Hematopoietic multipotent progenitor cell treated with erythropoietin and hydrocortisone succinate and interleukin-3 and kit ligand, for 15 days (in vitro differentiated cells): ENCODE results near the gene SHC3.

Experiments
- DNase-seq: peaks from one replicate; pipeline ENCODE4 v3.0.0-alpha.2; 2015; ENCODE audit warnings: low spot score

SHC3 gene

DNA sequence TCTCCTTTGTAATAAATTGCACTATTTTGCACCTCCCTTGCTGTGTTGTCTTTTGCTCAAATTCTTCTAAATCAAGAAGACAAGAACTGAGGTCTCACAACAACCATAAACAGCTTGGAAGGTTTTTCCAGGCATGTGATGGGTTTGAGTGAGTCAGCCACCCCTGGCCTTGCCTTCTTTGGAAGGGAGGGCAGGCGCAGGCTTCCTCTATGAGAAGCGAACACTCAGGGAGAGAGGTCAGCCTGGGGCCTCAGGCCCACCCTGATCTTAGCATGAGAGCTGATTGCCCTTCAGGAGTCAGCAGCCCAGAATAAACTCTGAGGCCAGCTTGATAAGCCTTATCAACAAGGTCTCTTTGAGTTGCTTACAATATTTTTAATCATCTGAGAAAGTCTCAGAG is 155.7 kb downstream of the SHC3 start:
- DNase-seq, result no peak

DNA sequence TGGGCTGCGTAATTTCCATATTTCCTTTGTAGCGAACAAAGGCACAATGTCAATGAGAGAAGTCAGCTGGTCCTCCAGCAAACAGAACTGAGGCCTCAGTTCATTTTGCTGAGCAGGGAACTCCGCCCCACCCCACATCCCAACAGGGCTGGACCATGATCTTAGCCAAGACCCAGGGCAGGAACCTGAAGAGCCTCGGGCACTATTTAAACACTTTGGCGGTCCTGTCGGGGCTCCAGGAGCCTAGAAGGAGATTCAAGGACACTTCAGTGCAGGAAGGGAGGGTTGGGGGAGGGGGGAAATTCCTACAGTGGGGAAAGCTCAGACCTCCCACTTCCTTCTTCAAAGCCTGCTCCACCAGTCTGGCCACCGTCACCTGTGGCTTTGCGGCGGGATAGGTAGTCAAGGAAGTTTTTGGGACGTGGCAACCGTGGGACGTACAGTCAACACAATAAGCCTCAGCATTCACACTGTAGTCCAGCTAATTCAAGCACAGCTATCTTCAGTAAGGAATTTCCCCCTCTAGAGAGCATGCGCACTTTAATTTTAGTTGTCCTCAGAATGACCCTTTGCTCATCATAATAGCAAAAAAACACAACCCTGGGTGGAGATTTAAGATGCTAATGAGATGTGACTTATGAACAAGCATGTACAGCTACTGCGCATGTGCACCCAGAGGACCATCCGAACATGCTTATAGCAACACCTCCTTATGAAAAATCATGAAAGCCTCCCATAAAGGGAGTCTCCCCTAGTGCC is 156.4 kb downstream of the SHC3 start:
- no peak for DNase-seq

DNA sequence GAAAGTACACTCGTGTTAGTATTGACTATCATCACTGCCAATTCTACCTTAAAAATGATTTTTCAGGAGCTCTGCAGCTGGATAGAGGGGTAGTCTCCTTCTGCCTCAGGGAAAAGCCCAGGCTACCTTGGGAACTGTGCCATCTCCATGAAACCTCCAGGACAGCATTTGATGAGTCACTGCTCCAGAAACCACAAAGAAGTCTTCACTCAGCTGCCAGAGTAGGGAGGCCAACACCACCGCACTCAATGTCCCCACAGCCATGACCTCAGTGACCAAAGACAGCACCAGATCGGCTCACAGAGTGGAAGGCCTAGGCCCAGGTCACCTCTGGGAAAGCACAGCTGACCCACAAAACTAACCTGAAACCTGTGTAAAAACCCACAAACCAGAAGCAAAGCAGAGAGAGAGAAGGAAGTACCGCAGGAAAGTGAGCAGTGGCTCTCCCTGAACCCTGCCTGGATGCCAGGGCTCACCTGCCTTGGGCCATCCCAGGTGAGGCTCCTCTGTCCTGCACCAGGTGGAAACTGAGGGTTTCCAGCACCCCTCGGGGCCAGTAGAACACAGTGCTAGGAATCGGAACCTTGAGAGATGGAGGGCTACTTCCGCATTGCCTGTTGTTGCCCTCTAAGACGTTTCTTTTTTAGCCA is 157.3 kb downstream of the SHC3 start:
- no peak for DNase-seq

DNA sequence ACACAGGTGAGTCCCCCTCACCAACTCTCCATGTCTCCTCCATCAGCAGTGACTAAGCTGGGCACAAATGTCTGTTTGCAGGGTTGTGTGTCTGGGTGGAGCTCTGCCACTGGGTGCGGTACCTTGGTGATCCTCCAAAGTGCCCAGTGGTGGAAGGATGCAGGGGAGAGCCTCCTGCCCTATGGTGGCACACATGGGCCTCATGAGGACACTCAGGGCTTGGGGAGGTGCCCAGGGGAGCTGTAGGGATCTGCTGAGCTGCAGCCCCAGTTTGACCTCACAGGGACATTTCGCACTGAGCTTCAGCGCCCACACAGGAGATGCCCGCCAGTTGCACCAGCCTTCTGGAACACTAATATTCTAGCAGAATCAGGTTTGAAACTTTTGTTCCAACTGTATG is 157.9 kb downstream of the SHC3 start:
- DNase-seq, result no peak

DNA sequence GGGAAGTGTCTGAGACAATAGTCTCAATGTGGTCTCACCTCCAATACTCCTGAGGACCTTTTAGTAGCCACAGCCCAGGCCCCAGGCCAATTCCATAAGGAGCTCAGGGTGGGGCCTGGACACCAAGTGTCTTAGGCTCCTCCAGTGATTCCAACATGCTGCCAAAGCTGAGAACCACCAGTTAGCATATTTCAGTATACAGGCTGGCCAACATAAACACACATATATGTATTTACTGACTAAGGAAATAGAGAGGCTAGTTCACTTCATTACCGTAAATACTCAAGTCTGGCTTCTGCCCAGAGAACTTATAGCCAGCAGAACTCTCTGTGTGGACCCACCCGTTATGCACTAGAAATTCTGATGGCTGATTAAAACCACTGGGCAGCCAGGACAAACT is 163.3 kb downstream of the SHC3 start:
- DNase-seq, result no peak

DNA sequence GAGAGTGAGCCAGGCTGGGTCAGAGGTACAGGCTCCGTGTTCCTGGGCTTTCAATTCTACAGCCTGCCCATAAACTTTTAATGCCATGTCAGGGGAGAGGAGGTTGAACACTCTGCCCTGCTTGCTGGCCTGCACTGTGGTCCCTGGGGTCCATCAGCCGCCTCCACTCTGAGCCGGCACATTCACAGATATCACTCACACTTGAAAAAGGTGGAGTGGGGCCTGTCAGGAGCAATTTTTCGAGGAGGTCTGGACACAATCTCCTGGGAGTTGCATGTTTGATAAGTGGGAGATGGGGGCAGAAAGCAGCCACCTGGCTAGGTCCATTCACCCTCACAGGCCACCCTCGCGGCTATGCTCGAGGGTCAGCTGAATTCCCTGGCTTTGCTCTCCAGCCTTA is 164.5 kb downstream of the SHC3 start:
- no peak for DNase-seq

DNA sequence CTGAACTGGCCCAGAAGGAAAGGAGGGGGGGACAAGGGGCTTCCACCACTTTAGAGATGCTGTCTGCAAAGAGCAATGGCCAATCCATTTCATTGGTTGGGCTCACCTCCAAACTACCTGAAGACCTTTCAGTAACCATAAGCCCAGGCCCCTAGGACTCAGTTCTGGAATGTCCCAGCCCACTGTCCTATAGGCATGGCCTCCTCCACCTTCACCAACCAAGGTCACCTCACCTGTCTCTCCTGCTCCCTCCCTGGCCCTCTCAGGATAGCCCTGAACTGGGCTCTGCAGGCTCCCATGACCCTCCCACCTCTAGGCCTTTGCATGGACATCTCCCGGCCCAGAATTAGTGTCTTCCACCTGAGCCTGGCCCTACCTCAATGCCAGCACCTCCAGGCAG is 165.0 kb downstream of the SHC3 start:
- no peak for DNase-seq

DNA sequence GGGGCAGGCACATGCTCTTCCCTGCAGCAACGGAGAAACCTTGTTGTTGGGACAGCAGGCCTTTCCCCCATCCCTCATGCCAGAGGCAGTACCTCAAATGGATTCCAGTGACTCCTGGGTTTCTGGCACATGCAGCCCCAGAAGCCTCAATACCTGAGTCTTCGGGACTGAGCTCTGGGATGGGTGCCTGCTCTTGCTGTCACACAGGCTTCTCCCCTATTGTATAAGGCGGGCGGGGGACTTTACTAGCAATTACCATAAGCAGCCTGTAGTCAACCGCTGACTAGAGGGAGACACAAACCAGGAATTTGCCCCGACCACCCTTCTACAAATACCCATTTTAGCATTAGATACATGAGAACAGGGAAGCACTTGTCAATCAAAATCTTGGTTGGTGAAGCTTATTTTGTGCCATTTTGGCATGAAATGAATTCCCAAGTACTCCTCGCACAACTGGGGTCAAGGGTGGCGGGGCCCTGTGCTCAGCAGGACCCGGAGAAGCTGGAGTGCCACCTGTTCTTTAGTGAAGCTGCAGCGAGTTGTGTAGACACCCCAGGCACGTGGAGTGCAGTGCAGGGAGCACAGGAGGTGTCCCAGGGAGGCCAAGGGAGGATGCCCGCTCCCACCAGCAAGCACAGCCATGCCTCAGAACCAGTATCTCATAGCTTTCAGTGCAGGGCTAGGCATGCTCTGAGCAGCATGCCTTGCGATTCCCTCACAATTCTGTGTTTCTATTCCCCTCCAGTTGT is 166.2 kb downstream of the SHC3 start:
- DNase-seq, result no peak

DNA sequence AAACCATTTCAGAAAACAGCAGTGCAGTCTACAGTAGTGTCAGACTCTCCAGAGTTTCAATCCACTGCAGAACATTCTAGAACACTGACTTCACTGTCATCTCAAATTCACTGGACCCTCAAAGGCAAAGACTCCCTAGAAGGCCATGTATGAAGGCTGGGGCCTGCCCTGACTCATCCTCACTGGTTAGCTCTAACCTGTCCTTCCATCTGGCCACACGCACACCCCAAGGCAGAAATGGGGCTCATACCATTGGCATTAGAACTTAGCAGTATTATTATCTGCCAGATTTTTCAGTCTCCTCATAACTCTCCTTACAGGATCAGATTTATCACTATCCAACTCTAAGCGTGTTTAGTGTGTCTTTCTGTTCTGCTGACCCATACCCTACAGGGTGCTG is 166.9 kb downstream of the SHC3 start:
- DNase-seq, result no peak

DNA sequence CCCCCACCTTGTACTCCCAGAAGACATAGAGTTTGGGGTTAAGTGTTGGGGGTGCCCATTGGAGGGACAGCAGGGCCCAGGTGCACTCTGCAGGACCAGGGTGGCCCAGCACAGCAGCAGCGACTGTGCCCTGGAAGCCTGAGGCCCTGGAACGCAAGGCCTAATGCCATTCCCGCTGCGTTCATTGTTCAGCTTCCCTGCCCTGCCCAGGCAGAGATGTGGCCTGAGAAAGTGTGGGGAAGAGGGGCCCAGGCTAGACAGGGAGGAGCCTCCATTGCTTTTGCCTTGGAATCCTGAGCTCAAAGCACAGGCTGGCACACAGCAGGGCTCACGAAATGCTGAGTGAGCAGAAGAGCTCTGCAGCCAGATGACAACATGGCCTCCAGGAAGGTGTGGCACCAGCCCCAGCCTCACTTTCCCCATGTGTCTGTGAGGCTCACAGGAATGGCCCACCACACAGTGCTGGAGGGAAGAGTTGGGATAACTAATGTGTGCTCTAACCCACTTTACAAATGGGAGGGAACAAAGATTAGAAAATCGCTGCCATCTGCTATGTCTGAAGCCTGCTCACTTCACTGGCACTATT is 168.0 kb downstream of the SHC3 start:
- DNase-seq, result no peak

DNA sequence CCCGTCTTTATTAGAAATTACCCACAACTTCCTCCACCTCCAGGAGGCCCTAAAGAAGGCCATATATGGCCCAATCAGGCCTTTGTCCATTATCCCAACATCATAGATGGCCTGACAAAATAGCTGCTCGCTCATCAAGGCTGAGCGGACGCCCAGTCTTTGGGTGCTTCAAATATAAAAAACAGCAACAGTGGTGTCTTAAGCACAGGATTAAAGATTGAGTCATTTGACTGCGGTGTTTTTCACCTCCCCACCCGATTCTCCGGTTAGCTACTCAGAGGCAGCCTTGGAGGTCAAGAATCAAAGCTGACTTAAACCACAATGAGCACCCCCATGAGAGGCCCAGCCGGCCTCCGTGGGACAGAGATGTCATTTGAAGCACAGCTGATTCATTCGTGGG is 168.6 kb downstream of the SHC3 start:
- no peak for DNase-seq

DNA sequence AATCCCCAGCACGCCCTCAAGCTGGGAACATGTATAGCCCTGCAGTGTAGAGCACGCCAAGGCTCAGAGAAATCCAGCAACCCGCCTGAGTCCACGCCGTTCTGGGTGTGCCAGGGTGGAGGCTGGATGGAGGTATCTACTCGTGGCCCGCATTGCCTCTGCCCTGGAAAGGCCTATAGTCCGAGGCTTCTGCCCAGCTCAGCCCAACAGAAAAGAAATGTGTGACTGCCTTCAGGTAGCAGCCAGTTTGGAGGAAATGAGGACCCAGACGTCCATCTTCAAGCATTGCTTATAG is 169.1 kb downstream of the SHC3 start:
- DNase-seq, result no peak

DNA sequence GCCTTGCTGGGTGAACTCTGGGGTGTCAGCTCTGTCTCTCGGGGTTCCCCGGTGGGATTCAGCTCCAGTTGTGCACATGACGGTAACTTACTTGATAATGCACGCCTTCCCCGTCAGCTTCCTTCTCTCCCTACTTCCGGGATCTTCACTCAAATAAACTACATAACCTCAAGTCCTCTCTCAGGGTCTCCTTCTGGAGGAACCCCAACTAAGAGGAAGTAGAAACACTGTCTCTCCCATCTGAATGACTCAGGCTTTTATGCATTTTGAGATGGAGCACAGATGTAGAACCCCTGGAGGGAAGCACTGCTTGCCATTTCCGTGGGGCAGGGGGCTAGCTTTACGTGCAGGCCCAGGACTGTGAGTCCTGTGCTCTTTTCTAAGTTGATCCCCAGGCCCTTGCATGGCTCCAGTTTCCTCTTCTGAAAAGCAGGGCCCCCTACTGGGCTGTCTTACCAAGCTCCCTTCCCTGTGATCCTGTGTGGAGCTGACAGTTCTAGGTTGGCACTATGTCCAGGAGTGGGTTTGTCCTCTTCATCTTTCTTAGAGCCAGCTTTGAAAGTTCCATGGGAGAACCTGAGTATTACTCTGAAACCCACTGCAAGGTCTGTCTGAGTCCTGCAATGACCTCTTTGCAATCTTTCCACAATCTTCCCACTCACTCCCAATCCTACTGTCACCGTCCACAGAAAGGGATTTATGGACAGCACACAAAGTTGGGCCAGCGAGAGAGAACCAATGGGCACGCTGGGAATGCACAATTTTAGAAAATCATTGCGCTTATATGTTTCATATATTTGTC is 169.7 kb downstream of the SHC3 start:
- no peak for DNase-seq

DNA sequence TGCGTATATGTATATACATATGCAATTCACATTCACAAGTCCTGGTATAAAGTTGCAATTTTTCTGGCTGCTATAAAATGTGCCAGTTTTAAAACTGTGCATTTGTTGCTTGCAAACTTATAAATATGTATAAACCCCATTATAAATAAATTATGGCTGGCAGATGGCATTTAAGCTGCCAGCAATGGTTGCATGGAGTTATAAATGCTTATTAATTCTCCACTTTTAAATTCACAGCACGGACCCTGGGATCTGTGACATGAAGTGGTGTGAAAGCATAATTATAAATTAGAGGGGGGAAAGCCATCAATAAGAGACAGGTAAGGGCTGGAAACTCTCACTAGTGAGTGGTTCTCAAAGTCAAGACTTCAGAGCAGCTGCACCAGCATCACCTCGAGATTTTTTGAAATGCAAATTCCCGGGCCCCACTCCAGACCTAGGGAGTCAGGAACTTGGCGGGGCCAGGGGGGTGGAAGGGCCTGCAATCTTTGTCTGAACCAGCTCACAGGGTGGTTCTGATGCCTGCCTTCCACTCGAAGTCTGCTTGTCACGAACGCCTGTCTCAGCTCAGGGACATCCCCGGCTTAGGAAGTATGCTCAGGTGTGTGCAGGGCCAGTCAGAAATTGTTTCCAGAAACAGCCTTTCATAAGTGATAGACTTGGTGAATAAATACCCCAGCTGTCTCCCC is 170.4 kb downstream of the SHC3 start:
- no peak for DNase-seq

DNA sequence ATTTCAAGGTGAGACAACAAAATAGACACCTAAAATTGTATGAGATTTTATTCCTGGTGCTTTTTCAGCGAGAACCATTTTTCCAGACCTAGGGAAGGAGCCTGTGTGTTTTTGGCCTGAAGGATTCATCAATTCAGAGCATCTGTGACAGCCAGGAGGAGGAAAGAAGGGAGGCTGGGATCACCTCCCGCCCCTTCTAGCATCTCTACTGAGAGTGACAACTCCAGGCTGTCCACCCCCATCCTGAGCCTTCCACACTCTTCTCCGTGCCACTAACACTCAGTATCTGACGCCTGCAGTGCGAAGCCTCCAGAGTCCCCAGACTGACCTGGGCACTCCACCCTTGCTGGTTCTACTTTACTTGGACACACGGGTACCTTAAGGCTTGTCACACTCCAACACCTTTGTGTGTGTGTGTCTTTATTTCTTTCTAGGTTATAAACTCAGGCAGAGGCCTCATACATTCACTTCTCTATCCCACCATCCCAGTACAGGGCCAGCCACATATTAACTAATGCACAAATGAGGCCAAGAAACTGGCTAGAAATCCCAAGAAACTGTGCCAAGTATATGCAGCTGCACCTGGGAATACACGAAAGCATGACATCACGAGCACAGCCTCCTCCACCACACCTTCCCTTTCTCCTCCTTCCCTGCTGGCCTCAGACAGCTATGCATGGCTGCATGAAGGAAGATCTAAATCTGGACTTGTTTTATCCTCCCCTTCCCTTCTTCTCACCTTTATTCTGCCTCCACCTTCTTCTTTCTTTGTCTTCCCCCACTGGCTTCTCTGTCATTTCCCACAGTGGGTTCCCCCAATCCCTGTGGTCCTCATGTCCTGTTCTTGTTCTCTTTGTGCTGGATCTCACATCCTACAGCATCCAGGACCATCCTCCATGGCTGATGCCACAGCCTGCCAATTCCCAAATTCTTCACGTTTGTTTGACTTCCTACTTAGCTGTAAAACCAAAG is 171.3 kb downstream of the SHC3 start:
- no peak for DNase-seq

DNA sequence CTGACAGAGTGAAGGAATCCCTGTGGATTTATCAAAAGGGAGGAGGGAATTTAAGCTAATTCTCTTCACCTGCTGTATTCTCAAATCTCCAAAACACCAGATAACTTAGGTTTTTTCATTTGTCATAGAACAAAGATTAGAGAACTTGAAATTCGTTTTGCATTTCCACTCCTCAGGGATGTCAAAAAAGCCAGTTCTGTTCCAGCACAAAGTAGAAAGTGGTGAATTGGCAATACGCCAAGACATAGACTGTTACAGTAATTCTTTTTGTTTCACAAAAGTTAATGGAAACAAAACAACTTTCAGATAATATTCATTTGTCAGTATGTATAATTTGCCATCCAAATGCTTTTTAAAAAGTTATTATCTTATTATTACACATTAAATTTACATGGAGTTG is 172.4 kb downstream of the SHC3 start:
- DNase-seq, result peak; percentile 21

DNA sequence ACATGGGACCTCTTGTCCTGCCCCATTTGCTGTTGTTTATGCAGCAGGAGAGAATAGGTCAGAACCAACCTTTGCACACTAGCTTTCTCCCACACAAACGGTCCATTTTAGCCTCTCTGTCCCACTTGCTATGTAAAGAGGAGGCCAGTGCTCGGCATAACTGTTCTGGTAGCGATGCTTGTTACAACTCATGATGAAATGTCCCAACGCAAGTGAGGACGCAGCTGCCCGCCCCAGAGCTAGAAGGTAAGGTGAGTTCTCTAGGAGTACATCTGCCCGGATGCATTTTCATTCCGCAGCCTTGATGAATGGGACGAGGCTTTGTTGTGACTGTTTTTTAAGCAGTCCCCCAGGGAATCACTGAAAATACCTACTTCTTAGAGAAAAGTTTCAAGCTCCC is 173.3 kb downstream of the SHC3 start:
- no peak for DNase-seq

DNA sequence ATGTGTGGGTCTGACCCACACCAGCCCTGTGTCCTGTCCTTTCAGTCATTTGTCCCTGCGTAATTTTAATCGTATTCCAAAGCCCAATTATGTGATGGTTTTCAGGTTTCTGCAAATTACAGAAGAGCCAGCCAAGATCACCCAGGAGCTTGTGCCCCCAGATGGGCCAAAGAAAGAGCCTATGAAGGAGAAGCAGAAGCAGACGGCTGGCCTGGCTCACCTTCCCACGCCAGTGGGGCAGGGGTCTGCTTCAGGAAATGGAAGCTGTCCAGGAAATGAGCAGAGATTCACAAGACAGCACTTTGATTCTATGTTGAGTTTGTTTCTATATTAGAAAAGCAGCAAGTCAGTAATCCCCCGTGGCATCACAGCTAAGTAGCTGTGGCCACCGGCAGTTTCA is 175.6 kb downstream of the SHC3 start:
- DNase-seq, result no peak

DNA sequence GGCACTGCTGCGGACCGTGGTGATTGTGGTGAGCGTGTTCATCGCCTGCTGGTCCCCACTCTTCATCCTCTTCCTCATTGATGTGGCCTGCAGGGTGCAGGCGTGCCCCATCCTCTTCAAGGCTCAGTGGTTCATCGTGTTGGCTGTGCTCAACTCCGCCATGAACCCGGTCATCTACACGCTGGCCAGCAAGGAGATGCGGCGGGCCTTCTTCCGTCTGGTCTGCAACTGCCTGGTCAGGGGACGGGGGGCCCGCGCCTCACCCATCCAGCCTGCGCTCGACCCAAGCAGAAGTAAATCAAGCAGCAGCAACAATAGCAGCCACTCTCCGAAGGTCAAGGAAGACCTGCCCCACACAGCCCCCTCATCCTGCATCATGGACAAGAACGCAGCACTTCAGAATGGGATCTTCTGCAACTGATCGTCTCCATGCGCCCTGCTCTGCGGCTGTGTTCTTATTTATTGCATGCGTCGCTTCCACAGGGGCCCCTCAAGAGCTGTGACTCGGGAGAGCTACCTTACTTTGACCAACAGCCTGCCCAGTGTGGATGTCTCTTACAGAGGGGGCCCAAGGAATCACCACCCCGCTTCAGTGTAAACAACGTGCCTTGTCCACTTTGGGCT is 176.6 kb downstream of the SHC3 start:
- no peak for DNase-seq
